ENCODE results near the gene TPM2. TPM values are rescaled to one million over a fixed set of nuclear protein-coding genes. Genes with fewer than 3 reads are reported as not detected.

Gene TPM2
- total RNA-seq, 1 experiment from 2014 or later: 7.0 TPM

DNA sequence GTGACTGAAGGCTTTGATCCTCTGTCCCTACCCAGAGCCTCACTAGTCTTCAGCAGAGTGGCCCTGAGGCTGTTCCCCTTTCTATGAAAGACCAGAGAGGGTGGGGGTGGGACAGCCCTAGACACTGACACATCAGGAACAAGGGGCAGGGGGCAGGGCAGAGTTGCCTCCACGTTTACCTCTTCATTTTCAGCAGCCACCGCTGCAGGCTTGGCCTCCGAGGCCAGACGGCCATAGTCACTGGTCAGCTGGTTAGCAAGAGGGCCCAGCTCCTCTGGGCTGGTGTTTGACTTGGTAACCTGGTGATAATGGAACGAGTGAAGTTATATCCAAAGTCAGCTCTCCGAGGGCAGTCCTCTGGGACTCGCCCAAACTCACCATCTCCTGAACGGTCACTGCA lies 15.6 kb upstream of the TPM2 start:
- H3K4me1 ChIP-seq (ENCODE audit: insufficient read depth, low read length): no peaks in the 10 kb centered on the region
- no peak for ATAC-seq
- no peaks in the 10 kb centered on the region for H3K27me3 ChIP-seq (ENCODE audit: low read length)
- no peak overlapping the region for H3K4me3 ChIP-seq (ENCODE audit: low read length)
- DNase-seq: no peak
- no peak overlapping the region for H2AFZ ChIP-seq (ENCODE audit: low read length)
- no peak overlapping the region for H3K9ac ChIP-seq (ENCODE audit: low read length)
- no peak overlapping the region for H3K27ac ChIP-seq (ENCODE audit: low read length)
- ChIA-PET CTCF (no interaction called here), POLR2A (ENCODE audit: unreplicated experiment) (no interaction called here)
- TF ChIP-seq, protein P1, sequence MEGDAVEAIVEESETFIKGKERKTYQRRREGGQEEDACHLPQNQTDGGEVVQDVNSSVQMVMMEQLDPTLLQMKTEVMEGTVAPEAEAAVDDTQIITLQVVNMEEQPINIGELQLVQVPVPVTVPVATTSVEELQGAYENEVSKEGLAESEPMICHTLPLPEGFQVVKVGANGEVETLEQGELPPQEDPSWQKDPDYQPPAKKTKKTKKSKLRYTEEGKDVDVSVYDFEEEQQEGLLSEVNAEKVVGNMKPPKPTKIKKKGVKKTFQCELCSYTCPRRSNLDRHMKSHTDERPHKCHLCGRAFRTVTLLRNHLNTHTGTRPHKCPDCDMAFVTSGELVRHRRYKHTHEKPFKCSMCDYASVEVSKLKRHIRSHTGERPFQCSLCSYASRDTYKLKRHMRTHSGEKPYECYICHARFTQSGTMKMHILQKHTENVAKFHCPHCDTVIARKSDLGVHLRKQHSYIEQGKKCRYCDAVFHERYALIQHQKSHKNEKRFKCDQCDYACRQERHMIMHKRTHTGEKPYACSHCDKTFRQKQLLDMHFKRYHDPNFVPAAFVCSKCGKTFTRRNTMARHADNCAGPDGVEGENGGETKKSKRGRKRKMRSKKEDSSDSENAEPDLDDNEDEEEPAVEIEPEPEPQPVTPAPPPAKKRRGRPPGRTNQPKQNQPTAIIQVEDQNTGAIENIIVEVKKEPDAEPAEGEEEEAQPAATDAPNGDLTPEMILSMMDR (conservative IDR thresholded peaks at IDR 0.05; ENCODE audit: low read depth, low read length): no peak
- TF ChIP-seq EZH2 (IDR thresholded peaks at IDR 0.05; ENCODE audit: low read length, unreplicated experiment) (no peak), EZH2phosphoT487 (IDR thresholded peaks at IDR 0.05; ENCODE audit: borderline replicate concordance, low read length) (no peak)
- no peaks in the 10 kb centered on the region for H4K20me1 ChIP-seq (ENCODE audit: low read length)
- H3K79me2 ChIP-seq (ENCODE audit: low read length): no peaks in the 10 kb centered on the region
- intact Hi-C loops (cut with micrococcal nuclease): no loop called here
- no peaks in the 10 kb centered on the region for H3K9me3 ChIP-seq (ENCODE audit: low read length)
- no TSS peak for BruUV-seq (replicated peaks)
- no peaks in the 10 kb centered on the region for H3K9me2 ChIP-seq (replicated peaks; ENCODE audit: low read length)
- no peaks in the 10 kb centered on the region for H3F3A ChIP-seq (ENCODE audit: low read length, unreplicated experiment)
- no peak overlapping the region for H3K4me2 ChIP-seq (ENCODE audit: low read length)
- H3K36me3 ChIP-seq (ENCODE audit: low read depth, low read length): peaks cover 63% of the 10 kb centered on the region

DNA sequence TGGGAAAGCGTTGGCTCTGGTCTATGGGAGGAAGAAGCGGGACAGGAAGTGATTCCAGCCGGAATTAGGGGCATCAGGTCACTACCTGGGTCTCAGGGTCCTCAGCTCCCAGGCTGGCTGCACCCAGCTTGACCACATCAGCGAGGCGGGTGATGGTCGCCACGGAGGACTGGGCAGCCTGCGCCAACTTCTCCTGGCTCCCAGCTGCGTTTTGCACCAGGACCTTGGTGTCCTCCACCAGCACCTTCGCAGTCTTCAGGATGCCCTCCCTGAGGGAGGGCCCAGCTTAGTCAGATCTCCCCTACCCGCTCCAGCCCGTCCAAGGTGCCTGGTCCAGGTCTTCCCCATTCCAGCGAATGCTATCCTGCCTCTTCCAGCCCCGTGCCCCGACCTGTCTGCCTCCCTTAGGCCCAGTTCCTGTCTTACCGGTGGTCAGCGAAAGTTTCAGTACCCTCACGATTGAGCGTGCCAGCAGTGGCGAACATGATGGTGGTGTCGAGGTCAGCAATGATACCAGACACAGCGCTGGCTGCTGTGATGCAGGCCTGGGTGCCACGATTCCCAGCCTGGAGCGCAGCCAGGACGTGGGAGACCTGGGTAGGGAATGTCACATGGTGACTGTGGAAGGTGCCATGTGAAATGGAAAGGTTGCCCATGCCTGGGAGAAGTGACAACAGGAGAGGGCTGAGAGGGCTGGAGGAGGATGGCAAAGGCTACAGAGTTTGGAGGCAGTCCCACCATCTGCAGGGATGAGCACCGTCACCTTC lies 14.4 kb upstream of the TPM2 start:
- intact Hi-C loops (cut with micrococcal nuclease): no loop called here
- CTCF ChIA-PET: no interaction called here

DNA sequence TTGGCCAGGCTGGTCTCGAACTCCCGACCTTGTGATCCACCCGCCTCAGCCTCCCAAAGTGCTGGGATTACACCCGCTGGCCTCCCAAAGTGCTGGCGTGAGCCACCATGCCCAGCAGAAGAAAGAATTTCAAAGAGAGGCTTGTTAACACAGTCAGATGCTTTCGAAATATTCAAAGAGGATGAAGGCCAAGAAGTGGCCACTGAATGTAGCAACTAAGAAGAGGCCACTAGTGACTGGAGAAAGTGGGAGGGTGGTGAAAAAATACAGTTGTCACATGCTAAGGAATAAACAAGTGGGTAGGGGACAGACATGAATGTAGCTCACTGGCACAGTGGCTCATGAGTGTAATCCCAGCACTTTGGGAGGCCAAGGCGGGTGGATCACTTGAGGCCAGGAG lies 13.0 kb upstream of the TPM2 start:
- peaks cover 51% of the 10 kb centered on the region for H3K36me3 ChIP-seq (ENCODE audit: low read depth, low read length)
- no peaks in the 10 kb centered on the region for H3K27me3 ChIP-seq (ENCODE audit: low read length)
- no peaks in the 10 kb centered on the region for H3K79me2 ChIP-seq (ENCODE audit: low read length)
- no peaks in the 10 kb centered on the region for H3K9me2 ChIP-seq (replicated peaks; ENCODE audit: low read length)
- ChIA-PET CTCF (no interaction called here), POLR2A (ENCODE audit: unreplicated experiment) (no interaction called here)
- DNase-seq (no peak), ATAC-seq (no peak)
- H3K4me3 ChIP-seq (ENCODE audit: low read length): no peak overlapping the region
- H4K20me1 ChIP-seq (ENCODE audit: low read length): no peaks in the 10 kb centered on the region
- no peaks in the 10 kb centered on the region for H3F3A ChIP-seq (ENCODE audit: low read length, unreplicated experiment)
- TF ChIP-seq EZH2phosphoT487 (IDR thresholded peaks at IDR 0.05; ENCODE audit: borderline replicate concordance, low read length) (no peak), EZH2 (IDR thresholded peaks at IDR 0.05; ENCODE audit: low read length, unreplicated experiment) (no peak)
- TF ChIP-seq, protein P1 (conservative IDR thresholded peaks at IDR 0.05; ENCODE audit: low read depth, low read length): no peak
- H3K9me3 ChIP-seq (ENCODE audit: low read length): no peaks in the 10 kb centered on the region
- no peak overlapping the region for H3K4me2 ChIP-seq (ENCODE audit: low read length)
- no peak overlapping the region for H3K9ac ChIP-seq (ENCODE audit: low read length)
- H2AFZ ChIP-seq (ENCODE audit: low read length): no peak overlapping the region
- no TSS peak for BruUV-seq (replicated peaks)
- intact Hi-C loops (cut with micrococcal nuclease): no loop called here
- no peak overlapping the region for H3K27ac ChIP-seq (ENCODE audit: low read length)
- no peaks in the 10 kb centered on the region for H3K4me1 ChIP-seq (ENCODE audit: insufficient read depth, low read length)

More for the DNA sequence above, 14.4 kb upstream of the TPM2 start:
- Histone ChIP-seq H3K9me3 (ENCODE audit: low read length) (no peaks in the 10 kb centered on the region), H4K20me1 (ENCODE audit: low read length) (no peaks in the 10 kb centered on the region), H3K27ac (ENCODE audit: low read length) (no peak overlapping the region), H3K9ac (ENCODE audit: low read length) (no peak overlapping the region), H3K27me3 (ENCODE audit: low read length) (no peaks in the 10 kb centered on the region), H3K79me2 (ENCODE audit: low read length) (no peaks in the 10 kb centered on the region), H3K9me2 (replicated peaks; ENCODE audit: low read length) (no peaks in the 10 kb centered on the region), H2AFZ (ENCODE audit: low read length) (no peak overlapping the region), H3K4me2 (ENCODE audit: low read length) (no peak overlapping the region), H3K36me3 (ENCODE audit: low read depth, low read length) (peaks cover 62% of the 10 kb centered on the region), H3F3A (ENCODE audit: low read length, unreplicated experiment) (no peaks in the 10 kb centered on the region), H3K4me1 (ENCODE audit: insufficient read depth, low read length) (no peaks in the 10 kb centered on the region), H3K4me3 (ENCODE audit: low read length) (no peak overlapping the region)
- POLR2A ChIA-PET (ENCODE audit: unreplicated experiment): no interaction called here
- no peak for DNase-seq
- TF ChIP-seq EZH2 (IDR thresholded peaks at IDR 0.05; ENCODE audit: low read length, unreplicated experiment) (no peak), EZH2phosphoT487 (IDR thresholded peaks at IDR 0.05; ENCODE audit: borderline replicate concordance, low read length) (no peak)
- TF ChIP-seq, protein P1 (conservative IDR thresholded peaks at IDR 0.05; ENCODE audit: low read depth, low read length): no peak
- TSS peak; percentile 21 for BruUV-seq (replicated peaks)
- ATAC-seq: no peak
